CD4-positive, alpha-beta T cell treated with Interferon gamma for 1 hour (primary cell): Measurements from ENCODE around the gene KCNMA1.
"Not testable (repeated sequence)": the region's sequence is repeated elsewhere in the genome, so short reads cannot be mapped to it uniquely, and the experiment has no call there.

Experiments used
- DNase-seq: peaks from one replicate; pipeline ENCODE4 v3.0.0-alpha.2; 2020

Gene KCNMA1

GRCh38 chr10:77436257-77436975 lies 201.2 kb downstream of the KCNMA1 start:
- DNase-seq = no peak

GRCh38 chr10:77433546-77433945 lies 204.1 kb downstream of the KCNMA1 start:
- no peak for DNase-seq

GRCh38 chr10:77431980-77432797 lies 205.4 kb downstream of the KCNMA1 start:
- no peak for DNase-seq

GRCh38 chr10:77431209-77431611 lies 206.4 kb downstream of the KCNMA1 start:
- no peak for DNase-seq

- DNase-seq = no peak
Measured at GRCh38 chr10:77430530-77430929, 207.1 kb downstream of the KCNMA1 start.

GRCh38 chr10:77428691-77429395 lies 208.8 kb downstream of the KCNMA1 start:
- DNase-seq = no peak

- no peak for DNase-seq
Measured at GRCh38 chr10:77424257-77424656, 213.4 kb downstream of the KCNMA1 start.

- no peak for DNase-seq
Measured at GRCh38 chr10:77422491-77423338, 214.9 kb downstream of the KCNMA1 start.

GRCh38 chr10:77421591-77421990 lies 216.0 kb downstream of the KCNMA1 start:
- no peak for DNase-seq

GRCh38 chr10:77420947-77421523 lies 216.6 kb downstream of the KCNMA1 start:
- DNase-seq = no peak

- DNase-seq = no peak
Measured at GRCh38 chr10:77419979-77420378, 217.6 kb downstream of the KCNMA1 start.

GRCh38 chr10:77419056-77419455 lies 218.6 kb downstream of the KCNMA1 start:
- no peak for DNase-seq

GRCh38 chr10:77417806-77418640 lies 219.6 kb downstream of the KCNMA1 start:
- no peak for DNase-seq

- DNase-seq = no peak
Measured at GRCh38 chr10:77417359-77417758, 220.2 kb downstream of the KCNMA1 start.

- no peak for DNase-seq
Measured at GRCh38 chr10:77416311-77417135, 221.1 kb downstream of the KCNMA1 start.

- DNase-seq = no peak
Measured at GRCh38 chr10:77415313-77415960, 222.2 kb downstream of the KCNMA1 start.

- DNase-seq = no peak
Measured at GRCh38 chr10:77413231-77413630, 224.4 kb downstream of the KCNMA1 start.

- not testable (repeated sequence) for DNase-seq
Measured at GRCh38 chr10:77412573-77413133, 225.0 kb downstream of the KCNMA1 start.

- DNase-seq = no peak
Measured at GRCh38 chr10:77411805-77412204, 225.8 kb downstream of the KCNMA1 start.
